ENCODE data around the gene SLC17A7. TPM values are rescaled to one million over a fixed set of nuclear protein-coding genes. Genes with fewer than 3 reads are reported as not detected.

The SLC17A7 gene
- total RNA-seq, 1 experiment from 2014 or later = 1.6 TPM

- no peak for TF ChIP-seq ZBTB43 (CRISPR knock-in tag; IDR thresholded peaks at IDR 0.05)
- TF ChIP-seq AR (CRISPR knock-in tag; IDR thresholded peaks at IDR 0.05) = no peak
- no peak for TF ChIP-seq KAT7 (CRISPR knock-in tag; IDR thresholded peaks at IDR 0.05; ENCODE audit: borderline replicate concordance)
- TF ChIP-seq NR2C2 (CRISPR knock-in tag; IDR thresholded peaks at IDR 0.05) = no peak
- TF ChIP-seq ZNF121 (CRISPR knock-in tag; IDR thresholded peaks at IDR 0.05) = no peak
- no peak for TF ChIP-seq ZNF263 (CRISPR knock-in tag; IDR thresholded peaks at IDR 0.05; ENCODE audit: low read depth)
- TF ChIP-seq ZNF317 (CRISPR knock-in tag; IDR thresholded peaks at IDR 0.05; ENCODE audit: borderline replicate concordance, low read depth) = no peak
- TF ChIP-seq GTF2I (CRISPR knock-in tag; conservative IDR thresholded peaks at IDR 0.05) = no peak
- no peak for TF ChIP-seq ZMAT4 (CRISPR knock-in tag; IDR thresholded peaks at IDR 0.05)
- POLR2A ChIA-PET = no interaction called here
- H3K27ac Mint-ChIP-seq = peak overlapping the region; percentile 48; the same call in 1 of the 2 replicates
- H3K27me3 Mint-ChIP-seq (ENCODE audit: low read depth) = no peaks in the 10 kb centered on the region; the same call in 1 of the 2 replicates
- no peak for DNase-seq (ENCODE audit: low spot score)
- H3K9me3 Mint-ChIP-seq = no peaks in the 10 kb centered on the region
- CTCF ChIA-PET = interaction anchor here (0.6 to 2.0 kb wide), 7 partner anchors 19 to 46 kb away, joined by 3 to 6 read pairs (median 3); partner anchors contain the start of gene DKKL1
- no peak overlapping the region for H3K4me3 Mint-ChIP-seq
- H3K4me1 Mint-ChIP-seq = peaks cover 46% of the 10 kb centered on the region
- no peak for ATAC-seq
- H3K36me3 Mint-ChIP-seq = no peaks in the 10 kb centered on the region
Observed at GRCh38 chr19:49398001-49398615, 43.2 kb downstream of the SLC17A7 start.

- CTCF ChIA-PET = interaction anchor here (1.2 to 2.0 kb wide), 4 partner anchors 20 to 46 kb away, joined by 4 to 6 read pairs (median 6); partner anchors contain the start of gene GFY
- H3K36me3 Mint-ChIP-seq = no peaks in the 10 kb centered on the region
- H3K4me3 Mint-ChIP-seq = no peak overlapping the region
- ATAC-seq (no peak), DNase-seq (ENCODE audit: low spot score) (no peak)
- POLR2A ChIA-PET = no interaction called here
- no peaks in the 10 kb centered on the region for H3K9me3 Mint-ChIP-seq
- H3K27ac Mint-ChIP-seq = no peak overlapping the region
- H3K27me3 Mint-ChIP-seq (ENCODE audit: low read depth) = no peaks in the 10 kb centered on the region; the same call in 1 of the 2 replicates
- no peak for TF ChIP-seq ZNF425 (CRISPR knock-in tag; conservative IDR thresholded peaks at IDR 0.05)
- TF ChIP-seq STAT6 (CRISPR knock-in tag; conservative IDR thresholded peaks at IDR 0.05; ENCODE audit: low read depth) = no peak
- peak; percentile 87 for TF ChIP-seq ZNF121 (CRISPR knock-in tag; IDR thresholded peaks at IDR 0.05)
- peaks cover 46% of the 10 kb centered on the region for H3K4me1 Mint-ChIP-seq
Observed at GRCh38 chr19:49396738-49397505, 44.4 kb downstream of the SLC17A7 start.

Measured in WTC11 (cell line).